Measurements from ENCODE around the gene TRIB2.

DNA sequence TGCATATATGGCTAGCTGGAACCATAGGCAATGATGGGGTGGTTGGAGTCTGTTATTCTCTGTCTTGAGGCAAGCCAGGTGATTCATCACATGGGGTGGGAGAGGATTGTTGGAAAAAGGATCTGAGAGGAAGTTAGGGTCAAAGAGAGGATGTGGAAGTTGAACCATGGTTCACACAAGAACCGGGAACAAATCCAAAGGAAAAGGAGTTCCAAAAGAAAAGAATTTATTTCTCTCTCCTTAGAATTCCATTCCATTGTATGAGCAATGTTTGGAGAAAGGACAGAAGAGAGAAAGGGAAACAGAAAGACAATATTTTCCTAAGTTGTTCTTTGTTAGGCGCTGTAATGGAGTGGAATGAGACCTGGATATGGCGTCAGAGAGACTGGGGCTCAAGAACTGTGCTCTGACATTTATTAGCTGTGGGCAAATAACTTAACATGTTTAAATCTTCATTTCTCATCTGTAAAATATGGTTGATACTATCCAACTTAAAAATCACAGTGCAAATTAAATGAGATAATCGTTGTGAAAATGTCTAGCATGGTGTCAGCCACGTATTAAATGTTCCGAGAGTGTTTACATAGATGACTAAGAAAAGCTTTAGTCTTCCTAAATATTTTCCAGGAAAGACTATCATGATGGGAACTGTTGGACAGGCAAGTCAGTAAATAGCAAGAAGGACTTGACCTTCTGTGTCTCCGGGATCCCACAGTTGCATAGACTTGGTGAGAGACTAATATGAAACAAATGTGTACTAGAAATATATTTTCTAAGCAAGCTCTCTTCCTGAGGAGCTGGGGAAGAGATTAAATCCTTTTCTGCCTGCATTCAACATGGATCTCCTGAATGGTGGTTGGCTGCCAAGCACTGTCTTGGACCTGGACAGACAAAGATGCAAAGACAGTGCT, 71.4 kb downstream of the TRIB2 start:
- TF ChIP-seq, protein P1, sequence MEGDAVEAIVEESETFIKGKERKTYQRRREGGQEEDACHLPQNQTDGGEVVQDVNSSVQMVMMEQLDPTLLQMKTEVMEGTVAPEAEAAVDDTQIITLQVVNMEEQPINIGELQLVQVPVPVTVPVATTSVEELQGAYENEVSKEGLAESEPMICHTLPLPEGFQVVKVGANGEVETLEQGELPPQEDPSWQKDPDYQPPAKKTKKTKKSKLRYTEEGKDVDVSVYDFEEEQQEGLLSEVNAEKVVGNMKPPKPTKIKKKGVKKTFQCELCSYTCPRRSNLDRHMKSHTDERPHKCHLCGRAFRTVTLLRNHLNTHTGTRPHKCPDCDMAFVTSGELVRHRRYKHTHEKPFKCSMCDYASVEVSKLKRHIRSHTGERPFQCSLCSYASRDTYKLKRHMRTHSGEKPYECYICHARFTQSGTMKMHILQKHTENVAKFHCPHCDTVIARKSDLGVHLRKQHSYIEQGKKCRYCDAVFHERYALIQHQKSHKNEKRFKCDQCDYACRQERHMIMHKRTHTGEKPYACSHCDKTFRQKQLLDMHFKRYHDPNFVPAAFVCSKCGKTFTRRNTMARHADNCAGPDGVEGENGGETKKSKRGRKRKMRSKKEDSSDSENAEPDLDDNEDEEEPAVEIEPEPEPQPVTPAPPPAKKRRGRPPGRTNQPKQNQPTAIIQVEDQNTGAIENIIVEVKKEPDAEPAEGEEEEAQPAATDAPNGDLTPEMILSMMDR (IDR thresholded peaks at IDR 0.05; ENCODE audit: low read depth, low read length), result no peak
- TF ChIP-seq POLR2A (IDR thresholded peaks at IDR 0.05; ENCODE audit: extremely low read depth, insufficient read length), result no peak
- no peak for TF ChIP-seq MYC (IDR thresholded peaks at IDR 0.05; ENCODE audit: low read depth, low read length)
- TF ChIP-seq, protein P2, sequence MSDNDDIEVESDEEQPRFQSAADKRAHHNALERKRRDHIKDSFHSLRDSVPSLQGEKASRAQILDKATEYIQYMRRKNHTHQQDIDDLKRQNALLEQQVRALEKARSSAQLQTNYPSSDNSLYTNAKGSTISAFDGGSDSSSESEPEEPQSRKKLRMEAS (IDR thresholded peaks at IDR 0.05; ENCODE audit: low read depth, low read length), result no peak
